Activated T-cell treated with anti-CD3 and anti-CD28 coated beads for 1 hour (primary cell): Measurements from ENCODE around the gene SEMA6D.

Experiments used
- DNase-seq: peaks from one replicate; pipeline ENCODE4 v3.0.0-alpha.2; 2020; ENCODE audit warnings: low read depth

SEMA6D gene

GRCh38 chr15:47717036-47717612 lies at the start of gene SEMA6D:
TSS of gene SEMA6D (plus strand) at chr15:47717505. CDS start at chr15:47759799, 42,294 bp downstream.
- no peak for DNase-seq

GRCh38 chr15:47669221-47669620 lies 48.1 kb upstream of the SEMA6D start:
- DNase-seq, result no peak

- DNase-seq, result no peak
These were observed 46.9 kb upstream of the SEMA6D start for GRCh38 chr15:47670365-47670764.

- DNase-seq, result no peak
These were observed 44.0 kb upstream of the SEMA6D start for GRCh38 chr15:47673232-47673761.

- no peak for DNase-seq
These were observed 42.6 kb upstream of the SEMA6D start for GRCh38 chr15:47674586-47675232.

- DNase-seq, result no peak
These were observed 41.6 kb upstream of the SEMA6D start for GRCh38 chr15:47675735-47676134.

GRCh38 chr15:47678040-47678439 lies 39.3 kb upstream of the SEMA6D start:
- DNase-seq, result no peak

- DNase-seq, result no peak
These were observed 34.6 kb upstream of the SEMA6D start for GRCh38 chr15:47682661-47683060.

- DNase-seq, result no peak
These were observed 32.0 kb upstream of the SEMA6D start for GRCh38 chr15:47685141-47685870.

- no peak for DNase-seq
These were observed 28.7 kb upstream of the SEMA6D start for GRCh38 chr15:47688573-47689086.

- DNase-seq, result no peak
These were observed 27.6 kb upstream of the SEMA6D start for GRCh38 chr15:47689660-47690059.

- no peak for DNase-seq
These were observed 25.4 kb upstream of the SEMA6D start for GRCh38 chr15:47691882-47692281.

GRCh38 chr15:47696351-47696750 lies 21.0 kb upstream of the SEMA6D start:
- no peak for DNase-seq

GRCh38 chr15:47705281-47705997 lies 11.9 kb upstream of the SEMA6D start:
- no peak for DNase-seq

- no peak for DNase-seq
These were observed 9.9 kb upstream of the SEMA6D start for GRCh38 chr15:47707391-47707790.

- no peak for DNase-seq
These were observed 8.9 kb upstream of the SEMA6D start for GRCh38 chr15:47708161-47708980.

- no peak for DNase-seq
These were observed 5.7 kb upstream of the SEMA6D start for GRCh38 chr15:47711655-47712054.

- no peak for DNase-seq
These were observed 1.9 kb upstream of the SEMA6D start for GRCh38 chr15:47715402-47715801.

- DNase-seq, result no peak
These were observed 1.4 kb upstream of the SEMA6D start for GRCh38 chr15:47715856-47716445.

- DNase-seq, result no peak
These were observed 789 bp upstream of the SEMA6D start for GRCh38 chr15:47716516-47716915.
